TTC549 (cell line): ENCODE data around the gene PTPN13.

ENCODE experiments used
- FAIRE-seq: peaks from 2 replicates; lab custom pipeline; 2012; peaks lifted over from hg19 to GRCh38; lab: Jason Lieb, UNC

Gene PTPN13

GRCh38 chr4:86592553-86593249, 1.4 kb upstream of the PTPN13 start:
- FAIRE-seq: no peak

- FAIRE-seq: no peak
These were observed 677 bp downstream of the PTPN13 start for GRCh38 chr4:86594559-86595425.

- FAIRE-seq: no peak
These were observed 1.3 kb downstream of the PTPN13 start for GRCh38 chr4:86595426-86595805.

GRCh38 chr4:86596807-86597206, 2.7 kb downstream of the PTPN13 start:
- no peak for FAIRE-seq

- no peak for FAIRE-seq
These were observed 6.0 kb downstream of the PTPN13 start for GRCh38 chr4:86600007-86600653.

GRCh38 chr4:86603311-86603885, 9.3 kb downstream of the PTPN13 start:
- FAIRE-seq: no peak

- FAIRE-seq: no peak
These were observed 12.7 kb downstream of the PTPN13 start for GRCh38 chr4:86606809-86607208.

GRCh38 chr4:86608757-86609375, 14.8 kb downstream of the PTPN13 start:
- no peak for FAIRE-seq

- no peak for FAIRE-seq
These were observed 17.6 kb downstream of the PTPN13 start for GRCh38 chr4:86611757-86612156.

- no peak for FAIRE-seq
These were observed 19.6 kb downstream of the PTPN13 start for GRCh38 chr4:86613734-86614133.

- FAIRE-seq: no peak
These were observed 20.8 kb downstream of the PTPN13 start for GRCh38 chr4:86614865-86615264.

- FAIRE-seq: no peak
These were observed 21.4 kb downstream of the PTPN13 start for GRCh38 chr4:86615501-86615900.

- no peak for FAIRE-seq
These were observed 25.5 kb downstream of the PTPN13 start for GRCh38 chr4:86619656-86620055.

GRCh38 chr4:86621435-86621834, 27.3 kb downstream of the PTPN13 start:
- FAIRE-seq: no peak

- no peak for FAIRE-seq
These were observed 32.0 kb downstream of the PTPN13 start for GRCh38 chr4:86626066-86626465.

GRCh38 chr4:86627462-86628135, 33.5 kb downstream of the PTPN13 start:
- no peak for FAIRE-seq

GRCh38 chr4:86630629-86631028, 36.5 kb downstream of the PTPN13 start:
- no peak for FAIRE-seq

GRCh38 chr4:86631166-86631565, 37.1 kb downstream of the PTPN13 start:
- no peak for FAIRE-seq

- FAIRE-seq: no peak
These were observed 39.7 kb downstream of the PTPN13 start for GRCh38 chr4:86633854-86634253.

GRCh38 chr4:86640469-86640868, 46.4 kb downstream of the PTPN13 start:
- no peak for FAIRE-seq

GRCh38 chr4:86641516-86642090, 47.5 kb downstream of the PTPN13 start:
- FAIRE-seq: no peak
